Hindlimb muscle (tissue), 1 donor: ENCODE measurements around the gene KCTD16. TPM values are rescaled to one million over a fixed set of nuclear protein-coding genes. Genes with fewer than 3 reads are reported as not detected.

ENCODE experiments used
- DNase-seq: peaks from one replicate; pipeline ENCODE4 v3.0.0-alpha.2; 2013
- polyA plus RNA-seq: library from polyadenylated mRNA; unstranded; fragments of 120-200 nt; gene quantifications from one replicate; pipeline ENCODE4 v1.2.1, GENCODE V29; 2013; ENCODE audit not compliant: insufficient read length

The KCTD16 gene
- polyA plus RNA-seq, 1 donor: 0.08 TPM

DNA sequence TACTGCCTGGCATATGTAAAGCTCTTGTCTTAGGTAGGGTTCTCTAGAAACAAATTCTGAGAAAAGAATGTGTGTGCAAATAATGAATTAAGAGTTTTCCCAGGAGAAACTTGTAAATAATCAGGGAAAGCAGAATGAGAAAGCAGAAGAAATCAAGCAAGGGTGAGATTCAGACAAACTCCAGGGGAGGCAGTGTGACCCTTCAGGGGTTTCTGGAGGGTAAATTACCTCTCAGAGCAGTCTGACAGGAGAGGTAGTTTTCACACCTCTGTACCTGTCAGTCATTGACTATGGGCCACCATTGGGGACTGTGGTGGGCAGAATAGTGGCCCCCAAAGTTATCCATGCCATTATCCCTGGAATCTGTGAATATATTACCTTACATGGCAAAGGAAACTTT is 124.6 kb downstream of the KCTD16 start:
- no peak for DNase-seq

DNA sequence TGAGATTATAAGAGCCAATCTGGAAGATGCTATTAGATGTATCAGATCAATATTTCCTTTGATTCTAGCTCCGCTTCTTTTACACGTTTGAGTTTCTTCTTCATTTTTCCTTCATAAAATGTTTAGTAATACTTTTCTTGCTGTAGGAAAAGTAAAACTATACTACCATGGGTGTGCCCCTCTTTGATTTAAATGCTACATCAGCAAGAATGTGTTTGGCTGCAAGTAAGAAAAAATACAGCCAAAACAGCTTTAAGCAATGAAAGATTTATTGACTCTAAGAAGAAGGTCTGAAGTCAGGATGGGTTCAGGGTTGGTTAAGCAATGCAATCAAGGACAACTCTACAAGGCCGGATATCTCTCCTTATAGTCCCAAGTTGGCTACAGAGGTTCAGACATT is 126.4 kb downstream of the KCTD16 start:
- no peak for DNase-seq

DNA sequence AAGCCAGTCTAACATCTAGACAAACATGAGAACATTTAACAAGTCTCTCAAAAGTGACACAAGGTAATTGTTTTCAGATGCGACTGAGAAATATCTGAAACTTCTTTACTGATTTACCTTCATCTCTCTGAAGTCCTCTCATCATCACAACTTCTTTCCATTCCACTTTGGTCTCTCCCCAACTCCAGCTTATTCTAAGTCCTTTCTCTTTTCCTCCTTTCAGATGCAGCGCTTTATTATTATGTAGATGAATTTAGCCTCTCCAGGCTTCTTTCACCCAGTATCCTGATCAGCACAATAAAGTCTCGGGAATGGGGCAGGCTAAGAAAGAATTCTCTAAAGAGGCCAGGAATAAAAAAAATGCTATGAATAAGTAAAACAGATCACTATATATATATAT is 128.0 kb downstream of the KCTD16 start:
- DNase-seq: no peak

DNA sequence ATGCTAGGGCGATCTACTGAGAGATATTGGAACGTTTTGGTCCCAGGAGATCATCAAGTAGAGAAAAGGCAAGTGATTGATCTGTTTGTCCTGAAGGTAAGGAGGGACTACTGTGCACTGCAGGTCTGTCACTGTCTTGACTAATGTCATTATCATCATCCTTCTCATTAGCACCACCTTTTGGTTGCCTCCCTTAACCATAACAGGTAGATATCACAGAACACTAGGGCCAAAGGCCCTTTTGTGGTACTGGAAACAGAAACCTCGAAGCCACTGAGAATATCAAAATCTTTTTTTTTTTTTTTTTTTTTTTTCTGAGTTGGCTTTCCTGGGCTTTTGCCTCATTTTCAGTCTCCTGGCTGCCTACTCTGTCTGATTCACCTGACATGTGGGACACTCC is 134.0 kb downstream of the KCTD16 start:
- DNase-seq: no peak

DNA sequence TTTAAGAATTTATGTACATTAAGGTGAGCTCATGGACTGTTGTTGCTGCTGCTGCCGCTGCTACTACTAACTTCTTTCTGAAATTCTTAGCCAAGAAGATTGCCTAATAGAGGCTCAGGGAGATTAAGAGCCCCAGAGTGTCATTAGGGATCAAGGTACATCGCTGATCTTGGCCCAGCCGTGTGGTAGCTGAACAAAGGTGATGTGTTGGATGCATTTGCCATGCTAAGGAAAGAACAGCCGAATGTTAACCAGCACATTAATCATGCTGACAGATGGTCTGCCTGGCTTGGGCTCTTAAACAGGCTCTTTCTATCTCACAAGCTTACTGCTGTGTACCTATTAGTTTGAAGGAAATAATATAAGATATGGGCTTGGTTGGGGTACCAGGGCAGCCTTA is 137.1 kb downstream of the KCTD16 start:
- no peak for DNase-seq

DNA sequence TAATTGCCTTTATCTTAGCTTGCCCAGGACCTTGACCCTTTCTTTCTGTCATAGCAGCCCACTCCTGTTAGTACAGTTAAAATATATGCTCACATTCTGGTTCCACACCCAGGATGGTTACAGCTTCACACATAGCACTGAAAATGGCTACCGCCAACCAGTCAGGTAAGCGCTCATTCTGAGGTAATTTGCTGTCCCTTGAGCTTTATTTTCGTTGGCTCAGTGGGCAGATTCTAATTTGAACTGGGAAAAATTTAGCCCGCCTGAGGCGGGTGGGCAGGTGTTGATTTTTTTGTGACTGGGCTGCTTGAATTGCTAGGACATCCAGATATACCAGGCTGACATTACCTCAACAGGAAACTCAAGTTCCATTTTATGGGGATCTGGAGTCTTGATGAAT is 137.5 kb downstream of the KCTD16 start:
- DNase-seq: no peak

DNA sequence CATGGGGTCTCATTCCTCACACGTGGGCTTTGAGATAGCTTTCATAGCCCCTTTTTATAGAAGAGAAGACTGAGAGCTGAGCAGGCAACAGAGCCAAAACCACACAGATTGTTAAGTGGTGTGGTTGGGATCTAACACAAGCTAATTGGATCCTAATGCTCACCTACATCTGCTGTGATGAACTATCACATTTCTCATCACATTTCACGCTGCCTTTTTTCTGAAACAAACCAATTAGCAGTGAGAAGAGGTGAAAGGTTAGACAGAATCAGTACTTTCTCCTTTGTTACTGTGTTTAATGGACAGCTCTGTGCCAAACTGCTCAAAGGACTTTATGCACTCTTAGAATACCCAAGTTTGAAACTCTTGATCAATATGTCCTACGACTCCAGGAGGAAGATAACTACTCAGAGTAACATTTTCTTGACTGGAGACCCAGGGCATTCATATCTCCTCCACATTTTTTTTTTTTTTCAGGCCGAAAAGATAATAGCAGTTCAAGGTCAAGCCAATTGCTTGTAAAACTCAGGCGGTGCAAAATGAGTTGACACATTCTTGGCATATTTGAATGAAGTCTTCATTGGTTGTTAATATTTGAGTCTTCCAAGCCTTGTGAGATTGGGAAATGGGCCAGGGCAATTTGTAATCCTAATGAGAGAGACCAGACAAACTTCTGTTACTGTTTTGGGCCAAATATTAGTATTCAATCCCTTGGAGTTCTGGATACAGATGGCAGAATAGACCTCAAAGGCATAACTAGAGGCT is 138.4 kb downstream of the KCTD16 start:
- DNase-seq: no peak

DNA sequence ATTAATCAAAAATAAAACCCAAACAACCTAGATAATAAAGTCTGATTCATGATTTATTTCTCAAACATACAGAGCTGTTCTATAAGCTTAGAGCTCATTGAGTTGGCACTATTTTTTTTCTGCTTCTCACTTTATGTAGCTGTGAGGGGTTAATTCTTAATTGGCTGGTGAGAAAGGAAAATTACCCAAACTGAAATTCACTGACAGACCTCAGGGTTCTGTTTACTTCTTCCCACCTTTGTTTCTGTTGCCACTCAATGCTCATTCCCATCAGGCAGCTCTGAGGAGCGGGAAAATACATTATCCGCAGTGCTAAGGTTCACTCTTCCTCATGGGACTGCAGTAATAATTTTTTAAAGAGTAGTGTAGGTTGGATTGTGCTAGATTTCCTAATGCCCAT is 139.9 kb downstream of the KCTD16 start:
- DNase-seq: no peak

DNA sequence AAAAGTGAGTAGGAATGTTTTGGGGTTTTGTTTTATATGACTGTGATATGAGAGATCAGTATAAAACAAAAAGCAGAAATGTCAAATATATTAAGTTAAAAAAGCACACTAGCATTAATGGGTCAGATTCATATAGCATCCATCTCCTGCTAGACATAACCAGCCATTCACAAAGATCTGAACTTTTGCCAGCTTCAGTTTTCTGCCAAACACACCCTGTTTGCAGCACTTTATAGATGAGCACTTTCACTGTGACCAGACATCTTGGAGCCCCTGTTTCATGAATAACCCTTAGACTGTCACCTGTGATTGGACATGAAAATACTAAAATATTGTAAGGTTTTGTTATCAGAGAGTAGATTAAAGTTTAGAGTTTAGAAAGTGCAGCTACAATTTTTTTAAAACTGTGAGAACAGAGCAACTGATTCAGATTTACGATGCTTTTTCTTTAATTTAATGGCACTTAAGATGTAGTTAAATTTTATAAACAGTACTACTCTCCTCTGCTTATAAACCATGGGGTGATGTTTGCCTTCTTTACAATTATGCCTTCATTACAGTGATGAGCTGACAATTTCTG is 142.6 kb downstream of the KCTD16 start:
- DNase-seq: no peak

DNA sequence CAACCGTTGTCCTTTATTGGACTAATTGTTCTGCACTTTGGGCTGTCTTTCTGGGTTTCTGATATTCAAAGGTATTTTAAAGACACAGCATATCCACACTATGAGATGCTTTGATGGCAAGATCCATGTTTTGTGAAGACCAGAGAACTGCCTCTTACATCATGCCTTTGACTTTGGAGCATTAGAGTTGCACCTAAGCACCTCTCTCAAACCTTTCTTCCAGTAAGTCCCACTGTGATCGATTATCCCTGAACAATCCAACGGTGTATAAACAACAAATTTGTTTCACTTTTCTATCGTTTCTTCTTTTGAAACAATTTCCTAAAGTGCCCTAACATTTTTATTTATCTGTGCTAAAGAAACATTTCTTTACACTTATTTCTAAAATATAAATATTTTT is 144.4 kb downstream of the KCTD16 start:
- DNase-seq: no peak

DNA sequence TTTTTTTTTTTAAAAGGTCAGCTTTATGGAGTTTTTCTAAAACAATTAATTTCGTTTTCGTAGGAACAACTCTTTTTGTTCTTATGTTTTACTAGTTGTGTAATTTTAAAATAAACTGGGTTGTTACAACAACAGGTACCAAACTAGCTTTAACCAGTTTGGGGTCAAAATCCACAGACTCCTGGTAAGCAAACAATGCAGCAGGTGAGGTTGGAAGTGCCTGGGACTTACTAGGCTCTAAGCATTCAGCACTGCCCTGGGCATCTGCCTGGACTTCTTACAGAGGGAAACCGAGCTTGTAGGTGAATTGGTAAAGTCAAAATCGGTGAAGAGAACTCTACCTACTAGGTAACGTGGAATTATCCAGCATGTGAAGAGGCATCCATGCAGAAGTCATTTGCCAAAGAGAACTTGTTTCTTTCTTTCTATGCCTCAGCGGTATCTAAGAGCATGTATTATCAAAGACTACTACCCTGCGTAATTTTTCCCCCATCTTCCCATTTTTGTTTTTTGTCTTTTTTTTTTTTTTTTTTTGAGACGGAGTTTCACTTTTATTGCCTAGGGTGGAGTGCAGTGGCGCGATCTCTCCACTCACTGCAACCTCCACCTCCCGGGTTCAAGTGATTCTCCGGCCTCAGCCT is 145.4 kb downstream of the KCTD16 start:
- no peak for DNase-seq

DNA sequence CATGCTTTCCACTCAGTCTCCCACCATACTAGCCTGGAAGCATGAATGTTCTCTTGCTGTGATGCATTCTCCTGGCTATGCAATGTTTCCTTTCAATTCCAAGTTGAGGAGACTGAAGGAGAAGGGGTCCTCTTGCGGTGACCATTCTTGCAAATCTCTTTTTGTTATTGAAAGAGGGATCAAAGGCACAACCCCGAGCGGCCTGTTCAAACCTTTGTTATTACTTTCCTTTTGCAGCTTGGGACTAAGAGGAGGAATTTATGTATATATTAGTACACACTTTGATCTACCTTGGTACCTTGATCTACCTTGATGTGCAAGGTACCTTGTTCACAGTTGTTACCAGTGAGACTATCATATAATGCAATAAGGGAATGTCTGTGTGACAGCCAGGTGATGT is 147.3 kb downstream of the KCTD16 start:
- no peak for DNase-seq

DNA sequence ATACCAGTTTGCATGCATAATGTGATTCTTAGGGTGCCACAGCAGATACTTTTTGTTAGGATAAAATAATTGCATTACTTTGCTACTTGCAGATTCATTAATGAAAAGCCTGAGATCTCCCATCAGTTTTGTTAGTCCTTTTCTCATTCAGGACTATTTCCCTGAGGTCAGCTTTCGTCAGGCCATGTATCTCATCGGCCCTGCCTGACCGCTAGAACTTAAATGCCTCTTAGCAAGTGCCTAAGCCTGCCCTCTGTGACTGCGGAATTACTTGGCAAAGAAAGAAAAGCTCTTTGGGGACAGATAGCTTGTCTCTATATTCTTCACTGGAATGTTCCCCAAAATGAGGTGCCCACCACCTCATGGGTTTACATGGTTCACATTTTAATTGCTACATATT is 147.8 kb downstream of the KCTD16 start:
- no peak for DNase-seq

DNA sequence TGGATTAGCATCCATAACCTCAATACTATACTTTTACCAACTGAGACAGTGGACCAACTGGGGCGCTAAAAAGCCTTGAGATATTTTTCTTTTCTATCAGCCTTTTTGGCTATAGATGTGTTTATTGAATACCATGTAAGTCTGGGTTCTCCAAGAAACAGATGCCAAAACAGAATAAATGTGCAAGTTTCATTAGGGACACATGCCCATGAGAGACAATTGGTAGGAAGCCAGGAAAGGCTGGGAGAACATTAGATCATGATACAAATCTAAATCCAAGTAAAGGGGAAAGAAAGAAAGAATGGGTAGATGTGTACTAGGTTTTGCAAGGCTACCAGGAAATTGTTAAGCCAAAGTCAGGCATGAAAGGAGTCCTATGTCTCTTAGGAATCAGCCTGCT is 152.5 kb downstream of the KCTD16 start:
- DNase-seq: no peak

DNA sequence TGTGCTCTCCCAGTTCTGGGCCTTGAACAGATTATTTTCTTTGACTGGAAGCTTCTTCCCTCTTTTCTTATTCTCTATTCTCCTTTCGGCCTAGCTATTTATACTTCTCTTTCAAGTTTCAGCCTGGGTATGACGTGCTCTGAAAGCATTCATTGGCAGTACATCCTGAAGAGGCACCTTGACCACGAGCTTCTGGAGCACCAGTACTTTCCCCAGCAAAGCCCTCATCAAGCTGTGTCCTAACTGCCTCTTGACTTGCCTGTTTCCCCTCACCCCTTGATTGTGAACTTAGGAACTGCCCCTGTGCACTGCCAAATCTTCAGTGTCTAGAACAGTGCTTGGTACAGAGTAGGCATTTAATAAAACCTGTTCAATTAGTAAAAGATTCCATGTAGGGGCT is 154.9 kb downstream of the KCTD16 start:
- DNase-seq: no peak

DNA sequence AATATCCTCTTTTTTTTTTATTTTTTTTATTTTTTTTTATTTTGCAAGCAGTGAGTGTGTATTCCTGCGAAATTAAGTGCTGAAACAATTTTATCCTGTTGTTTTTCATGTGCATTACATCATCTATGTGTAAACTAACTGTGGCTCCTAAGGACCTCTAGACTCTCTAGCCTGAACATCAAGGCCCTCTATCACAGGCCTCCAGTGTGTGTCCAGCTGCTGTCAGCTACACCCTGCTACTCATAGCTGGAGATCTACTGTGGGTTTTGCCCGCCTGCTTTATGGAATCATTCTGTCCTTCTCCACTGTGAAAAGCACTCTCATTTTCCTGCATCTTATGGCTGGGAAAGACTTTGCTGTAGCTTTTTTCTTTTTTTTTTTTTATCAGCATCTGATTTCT is 157.8 kb downstream of the KCTD16 start:
- DNase-seq: no peak

DNA sequence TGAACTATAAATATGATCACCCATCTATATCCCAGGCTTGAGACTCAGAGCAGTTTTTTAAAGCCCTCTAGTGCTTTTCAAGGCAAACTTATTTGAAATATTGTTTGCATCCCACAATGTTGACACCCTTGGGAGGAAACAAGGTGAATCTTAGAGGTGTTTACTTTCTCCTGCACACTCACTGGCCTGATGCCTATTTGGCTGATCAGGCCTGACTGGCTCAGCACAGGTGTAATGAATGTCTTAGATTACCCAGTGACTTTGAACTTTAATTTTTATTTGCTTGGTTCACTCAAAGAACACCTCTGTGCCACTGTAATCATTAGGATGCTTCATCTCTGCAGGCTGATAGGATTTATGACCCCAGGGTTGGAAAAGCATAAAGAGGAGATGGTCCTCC is 158.3 kb downstream of the KCTD16 start:
- no peak for DNase-seq

DNA sequence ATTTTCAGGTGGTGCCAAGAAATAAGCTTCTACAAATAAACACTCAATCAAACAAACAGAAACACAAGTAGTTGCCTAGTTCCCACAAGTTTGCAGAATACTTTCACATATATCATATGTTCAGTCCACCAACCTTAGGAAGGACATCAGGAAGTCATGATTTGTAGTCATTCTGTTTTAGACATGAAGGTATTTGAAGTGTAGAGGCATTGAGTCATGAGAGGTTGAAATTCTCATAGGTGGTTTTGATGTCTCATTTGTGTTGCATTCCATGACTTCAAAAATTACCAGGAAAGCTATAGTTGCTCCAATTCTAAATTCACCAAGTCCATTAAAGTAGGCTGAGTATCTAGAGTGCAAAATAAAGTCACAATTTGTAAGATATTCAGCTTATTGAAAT is 159.0 kb downstream of the KCTD16 start:
- DNase-seq: no peak

DNA sequence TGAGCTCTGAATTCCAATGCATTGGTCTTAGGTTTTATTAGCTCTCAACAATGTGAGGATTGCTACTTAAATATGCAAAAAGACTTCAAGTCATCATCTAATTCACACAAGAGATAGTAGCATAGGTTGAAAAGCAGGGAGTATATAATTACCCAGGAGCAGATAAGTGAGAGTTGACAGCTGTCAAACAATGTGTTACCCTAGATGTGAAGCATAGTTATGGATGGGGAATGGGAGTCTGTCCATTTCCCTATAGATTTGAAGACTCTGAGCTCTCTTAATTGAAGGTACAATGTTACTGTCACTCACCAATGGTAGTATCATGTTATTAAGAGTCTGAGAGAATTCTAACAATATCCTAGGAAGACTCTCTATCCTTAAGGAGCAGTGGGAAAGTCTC is 160.7 kb downstream of the KCTD16 start:
- DNase-seq: no peak

DNA sequence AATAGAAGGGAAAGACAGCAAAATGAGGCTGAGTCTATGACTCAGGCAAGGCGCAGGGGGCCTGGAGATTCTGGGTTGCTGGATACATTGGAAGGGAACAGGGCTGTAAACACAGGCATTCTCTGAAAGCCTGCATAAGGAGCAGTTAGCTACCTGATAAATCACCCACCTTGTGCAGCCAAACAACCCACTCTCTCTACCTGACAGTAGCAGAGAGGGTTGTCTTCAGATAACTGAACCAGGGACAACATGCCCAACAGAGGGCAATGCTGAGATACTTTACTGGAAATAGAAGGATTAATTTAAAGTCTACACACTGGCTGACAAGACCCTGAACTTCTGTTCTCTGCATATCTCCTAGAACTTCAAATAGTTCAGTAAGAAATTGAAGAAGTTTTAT is 161.6 kb downstream of the KCTD16 start:
- no peak for DNase-seq

DNA sequence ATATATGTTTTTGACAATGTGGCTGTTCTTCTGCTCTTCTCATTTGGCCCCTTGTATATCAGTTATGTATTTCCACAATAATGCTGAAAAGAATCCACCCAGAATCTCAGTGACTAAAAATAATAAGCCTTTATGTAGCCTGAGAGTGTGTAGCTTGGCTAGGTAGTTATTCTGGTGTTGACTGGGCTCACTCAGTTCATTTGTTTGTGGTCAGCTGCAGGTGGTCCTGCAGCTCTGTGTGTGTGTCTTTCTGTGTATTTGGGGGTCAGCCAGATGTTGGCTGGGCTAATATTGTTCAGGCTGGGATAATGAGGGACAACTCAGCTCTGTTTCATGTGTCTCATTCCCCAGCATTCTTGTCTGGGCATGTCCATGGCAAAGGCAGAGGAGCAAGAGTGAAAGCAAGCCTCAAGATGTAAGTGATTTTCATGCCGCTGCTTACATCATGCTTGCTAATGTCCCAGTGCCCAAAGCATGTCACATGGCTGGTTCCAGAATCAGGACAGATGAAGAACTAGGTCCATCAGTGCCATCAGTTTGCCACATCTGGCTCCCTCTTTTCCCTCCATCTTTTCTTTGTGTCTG is 162.8 kb downstream of the KCTD16 start:
- no peak for DNase-seq

DNA sequence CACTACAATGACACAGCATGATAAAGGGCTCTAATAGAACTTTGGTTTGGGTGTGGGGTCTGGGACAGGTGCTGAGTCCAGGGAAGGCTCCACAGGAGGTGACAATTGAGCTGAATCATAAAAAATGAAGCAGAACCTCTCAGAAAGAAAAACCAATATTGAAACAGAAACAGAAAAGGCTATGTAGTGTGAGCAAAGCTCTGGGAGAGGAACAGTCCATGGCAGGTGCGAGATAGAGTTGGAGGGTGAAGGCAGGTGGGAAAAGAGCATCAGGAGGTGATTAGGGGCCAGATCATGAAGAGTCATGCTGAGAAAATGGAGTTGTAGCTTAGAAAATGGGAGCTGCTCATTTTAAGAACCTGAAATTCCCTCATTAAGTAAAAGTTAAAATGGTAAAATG is 164.9 kb downstream of the KCTD16 start:
- no peak for DNase-seq

DNA sequence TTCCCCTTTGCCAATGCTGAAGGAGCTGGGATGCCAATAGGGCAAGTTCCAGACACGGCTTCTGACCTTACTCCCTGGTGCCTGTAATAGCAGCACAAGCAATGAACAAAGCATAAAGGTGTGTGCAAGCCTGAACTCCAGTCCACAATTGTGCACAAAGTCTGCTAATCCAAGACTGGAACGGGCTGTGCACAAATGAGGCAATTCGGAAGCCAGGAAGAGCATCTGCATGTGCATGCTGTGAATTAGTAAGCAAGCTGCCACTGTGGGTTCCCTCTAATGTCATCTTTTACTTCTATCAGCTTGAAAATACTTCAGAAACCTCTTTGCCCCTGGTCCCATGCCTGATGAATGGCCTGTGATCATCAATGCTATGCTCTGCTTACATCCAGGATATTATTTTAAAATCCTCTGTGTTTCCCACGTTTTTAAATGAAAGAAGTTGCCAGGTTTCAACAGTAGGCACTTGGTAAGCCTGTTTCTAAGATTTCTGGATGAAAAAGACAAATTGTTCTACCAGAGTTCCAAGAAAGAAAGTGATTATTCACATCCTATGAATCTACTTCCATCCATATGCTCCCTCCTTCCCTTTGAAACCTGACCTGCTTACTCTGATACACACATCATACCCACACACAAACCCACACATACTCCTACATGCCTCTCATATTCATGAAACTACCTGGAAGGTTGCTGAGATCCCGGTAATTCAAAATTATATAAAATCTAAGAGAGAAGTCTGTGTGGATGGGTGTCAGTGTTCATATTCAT is 165.7 kb downstream of the KCTD16 start:
- no peak for DNase-seq
